Measurements from ENCODE around the gene BST2. TPM values are rescaled to one million over a fixed set of nuclear protein-coding genes. Genes with fewer than 3 reads are reported as not detected.

The BST2 gene
- total and polyA plus RNA-seq, 2 of the 4 experiments (the other 2 are of a cell fraction): 0.18 to 0.92 TPM

- H3K4me1 ChIP-seq (ENCODE audit: control insufficient read depth, insufficient read depth, low read length): peaks cover 7% of the 10 kb centered on the region
- BruUV-seq (replicated peaks): no TSS peak
- no peak overlapping the region for H2BK20ac ChIP-seq (ENCODE audit: low read depth, low read length)
- no peak overlapping the region for H3K18ac ChIP-seq (ENCODE audit: low read depth, low read length)
- no peaks in the 10 kb centered on the region for H3K36me3 ChIP-seq (ENCODE audit: control insufficient read depth, insufficient read depth, low read length)
- intact Hi-C loops (cut with micrococcal nuclease) (no loop called here), in situ Hi-C loops (cut with MboI; ENCODE audit: low sequenced_read_pairs) (no loop called here), dilution Hi-C loops (cut with HindIII; ENCODE audit: low sequenced_read_pairs, unreplicated experiment) (no loop called here)
- H2AK5ac ChIP-seq (ENCODE audit: low read depth, low read length): no peak overlapping the region
- no peaks in the 10 kb centered on the region for H4K20me1 ChIP-seq (ENCODE audit: insufficient read depth, low read length)
- no peak overlapping the region for H2BK120ac ChIP-seq (ENCODE audit: low read depth, low read length)
- H3K4me3 ChIP-seq (ENCODE audit: insufficient read depth, low read depth, low read length): no peak overlapping the region
- H3K4me2 ChIP-seq (ENCODE audit: low read depth, low read length): no peak overlapping the region
- no peaks in the 10 kb centered on the region for H3K79me1 ChIP-seq (ENCODE audit: low read depth in 1 of 2, low read length in 2 of 2)
- POLR2A ChIA-PET (ENCODE audit: unreplicated experiment): no interaction called here
- H2AFZ ChIP-seq (replicated peaks; ENCODE audit: low read length, poor library complexity): peak overlapping the region; percentile 71
- H3K4ac ChIP-seq (ENCODE audit: low read depth, low read length): no peak overlapping the region
- H4K91ac ChIP-seq (ENCODE audit: insufficient read depth, low read depth, low read length): no peak overlapping the region
- no peak overlapping the region for H3K27ac ChIP-seq (ENCODE audit: insufficient read depth, low read length)
- H4K5ac ChIP-seq (ENCODE audit: low read depth, low read length): peak overlapping the region; percentile 63
- H3K9me1 ChIP-seq (ENCODE audit: insufficient read depth, low read length): no peaks in the 10 kb centered on the region
- ATAC-seq (ENCODE audit: low read depth) (no peak), DNase-seq (no peak)
- H3K23ac ChIP-seq (ENCODE audit: low read depth, low read length): no peak overlapping the region
- CTCF ChIA-PET: no interaction called here
- no peak overlapping the region for H2BK15ac ChIP-seq (ENCODE audit: low read depth, low read length)
- no peak overlapping the region for H4K8ac ChIP-seq (ENCODE audit: low read depth in 2 of 2, low read length in 2 of 2)
- H2BK5ac ChIP-seq (ENCODE audit: low read depth, low read length, poor library complexity, severe bottlenecking): no peak overlapping the region
- 78% methylated on average over 5 of the region's 11 CpGs; no CpG with 5 or more reads in 1 of the 2 experiments for WGBS, 2 experiments (ENCODE audit: extremely low coverage in 2 of 2, insufficient read length in 1 of 2)
- H3K27me3 ChIP-seq (ENCODE audit: control insufficient read depth, insufficient read depth, low read length): 0 out of 2 replicates have a peak, but pooled peaks cover 1% of the 10 kb centered on the region
- no peak overlapping the region for H3K56ac ChIP-seq (ENCODE audit: extremely low read depth, insufficient read depth, low read length)
- H3K9ac ChIP-seq (ENCODE audit: low read depth, low read length): no peak overlapping the region
- no peaks in the 10 kb centered on the region for H3K9me3 ChIP-seq (ENCODE audit: control insufficient read depth, insufficient read depth, low read length)
- TF ChIP-seq, protein P1, sequence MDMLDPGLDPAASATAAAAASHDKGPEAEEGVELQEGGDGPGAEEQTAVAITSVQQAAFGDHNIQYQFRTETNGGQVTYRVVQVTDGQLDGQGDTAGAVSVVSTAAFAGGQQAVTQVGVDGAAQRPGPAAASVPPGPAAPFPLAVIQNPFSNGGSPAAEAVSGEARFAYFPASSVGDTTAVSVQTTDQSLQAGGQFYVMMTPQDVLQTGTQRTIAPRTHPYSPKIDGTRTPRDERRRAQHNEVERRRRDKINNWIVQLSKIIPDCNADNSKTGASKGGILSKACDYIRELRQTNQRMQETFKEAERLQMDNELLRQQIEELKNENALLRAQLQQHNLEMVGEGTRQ (IDR thresholded peaks at IDR 0.05; ENCODE audit: low read depth, low read length): no peak
- TF ChIP-seq RCOR1 (IDR thresholded peaks at IDR 0.05; ENCODE audit: insufficient replicate concordance, low read length) (no peak), NFE2L2 (IDR thresholded peaks at IDR 0.05; ENCODE audit: low read depth, low read length) (no peak), CHD1 (IDR thresholded peaks at IDR 0.05; ENCODE audit: low read depth, low read length) (no peak), POLR2A (IDR thresholded peaks at IDR 0.05; ENCODE audit: low read depth, low read length) (no peak), ELK1 (IDR thresholded peaks at IDR 0.05; ENCODE audit: borderline replicate concordance, low read depth, low read length) (no peak), CEBPB (IDR thresholded peaks at IDR 0.05; ENCODE audit: low read depth, low read length) (no peak), MAZ (IDR thresholded peaks at IDR 0.05; ENCODE audit: borderline replicate concordance, low read depth, low read length) (no peak), RAD21 (IDR thresholded peaks at IDR 0.05; ENCODE audit: low read length) (no peak), MXI1 (IDR thresholded peaks at IDR 0.05; ENCODE audit: borderline replicate concordance, low read depth, low read length) (no peak), BHLHE40 (IDR thresholded peaks at IDR 0.05; ENCODE audit: low read depth, low read length) (no peak), SMC3 (IDR thresholded peaks at IDR 0.05; ENCODE audit: low read depth, low read length) (no peak), MAFK (IDR thresholded peaks at IDR 0.05; ENCODE audit: low read depth, low read length) (no peak), CTCF (conservative IDR thresholded peaks at IDR 0.05; ENCODE audit: low read depth, low read length) (no peak), RFX5 (IDR thresholded peaks at IDR 0.05; ENCODE audit: low read depth, low read length) (no peak), FOS (IDR thresholded peaks at IDR 0.05; ENCODE audit: low read depth, low read length) (no peak)
- H2AK9ac ChIP-seq (replicated peaks; ENCODE audit: low read depth, low read length, poor library complexity): no peak overlapping the region
- no peak overlapping the region for H3K14ac ChIP-seq (replicated peaks; ENCODE audit: low read depth, low read length)
These were observed 6.4 kb upstream of the BST2 start for GRCh38 chr19:17411801-17412200.

Data from IMR-90 (cell line).